HG02571 (cell line): Measurements from ENCODE around the gene GNB1L.
"Not testable (repeated sequence)": the region's sequence is repeated elsewhere in the genome, so short reads cannot be mapped to it uniquely, and the experiment has no call there.

Source experiments
- ATAC-seq: cut with Tn5 transposase; IDR thresholded peaks from one replicate; pipeline ENCODE4 v1.9.1; 2021; ENCODE audit warnings: mild to moderate bottlenecking, moderate library complexity; ENCODE audit not compliant: unreplicated experiment

Gene GNB1L

DNA sequence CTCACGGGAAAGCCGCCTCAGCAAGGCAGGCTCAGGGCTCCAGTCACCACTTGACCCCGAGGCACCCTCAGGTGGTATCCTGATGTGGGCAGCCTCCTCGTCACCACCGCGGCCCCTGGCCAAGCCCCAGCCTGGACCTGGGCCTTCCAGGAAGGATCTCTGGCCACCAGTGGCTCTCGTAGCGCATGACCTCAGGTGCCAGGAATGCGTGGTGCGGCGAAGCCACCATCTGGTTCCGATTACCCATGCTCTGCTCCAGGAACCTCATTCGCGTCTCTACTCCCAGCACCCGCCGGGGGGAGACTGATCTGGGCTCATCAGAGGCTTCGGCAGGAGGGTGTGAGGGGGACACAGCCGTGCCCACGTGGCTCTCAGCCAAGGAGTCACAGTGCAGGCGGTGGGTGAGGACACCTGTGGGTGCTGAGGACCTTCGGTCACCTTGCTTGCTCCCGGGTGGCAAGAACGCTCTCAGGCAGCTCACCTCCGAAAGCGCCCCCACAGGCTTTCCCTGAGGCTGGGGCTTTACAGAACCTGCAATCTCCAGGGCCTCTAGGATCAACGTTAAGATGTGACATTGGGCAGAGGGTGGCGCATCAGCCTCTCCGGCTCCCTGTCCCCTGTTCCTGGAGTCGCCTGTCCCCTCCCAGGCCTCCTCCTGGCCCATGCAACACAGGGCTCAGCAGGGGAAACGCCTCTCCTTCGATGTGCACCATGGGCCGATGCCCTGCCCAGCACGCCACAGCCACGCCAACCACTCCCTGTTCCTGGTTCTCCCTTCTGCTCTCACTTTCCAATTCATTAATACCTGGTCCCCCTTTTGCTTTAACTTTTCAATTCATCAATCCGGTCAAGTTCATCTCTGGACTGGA lies 55.1 kb downstream of the GNB1L start:
- ATAC-seq, result no peak

DNA sequence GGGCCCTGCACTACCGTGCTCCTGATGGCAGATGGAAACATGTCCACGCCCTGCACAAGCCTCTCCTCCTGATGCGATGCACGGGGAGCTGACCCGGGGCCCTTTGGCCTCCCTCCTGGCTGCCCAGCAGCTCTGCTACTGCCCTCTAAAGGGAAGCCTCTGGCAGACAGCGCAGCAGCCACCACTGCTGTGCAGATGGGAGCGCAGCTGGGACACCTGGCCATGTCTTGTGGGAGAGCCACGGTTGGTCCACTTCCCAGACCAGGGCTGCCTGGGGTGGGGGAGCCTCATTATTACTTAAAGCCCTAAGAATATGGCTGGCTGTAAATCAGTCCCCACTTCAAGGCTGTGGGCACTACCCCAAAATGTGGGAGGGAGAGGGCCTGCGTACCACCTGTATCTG lies 55.8 kb downstream of the GNB1L start:
- ATAC-seq, result no peak

- ATAC-seq, result no peak
Measured at GRCh38 chr22:19798003-19798665, 56.5 kb downstream of the GNB1L start.

- no peak for ATAC-seq
Measured at GRCh38 chr22:19797086-19798002, 57.3 kb downstream of the GNB1L start.

DNA sequence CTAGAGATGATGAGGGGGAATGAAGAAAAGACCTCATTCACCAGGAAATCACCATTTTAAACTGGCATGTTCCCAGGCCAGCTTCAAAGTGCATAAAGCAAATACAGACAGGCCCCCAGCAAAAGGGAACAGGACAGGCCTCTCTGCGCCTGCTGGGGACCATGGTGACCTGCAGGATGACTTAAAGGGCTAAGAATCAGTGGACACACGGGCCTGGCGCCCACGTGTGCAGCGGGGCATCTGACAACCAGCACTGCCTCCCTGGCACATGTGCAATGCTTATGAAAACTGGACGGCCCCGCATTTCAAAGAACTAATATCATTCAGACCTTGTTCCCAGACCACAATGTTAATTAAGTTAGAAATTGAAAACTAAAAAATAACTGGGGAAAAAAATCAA lies 58.5 kb downstream of the GNB1L start:
- no peak for ATAC-seq

GRCh38 chr22:19795617-19796008 lies 59.1 kb downstream of the GNB1L start:
- ATAC-seq, result no peak

GRCh38 chr22:19793661-19794310 lies 60.9 kb downstream of the GNB1L start:
- no peak for ATAC-seq

DNA sequence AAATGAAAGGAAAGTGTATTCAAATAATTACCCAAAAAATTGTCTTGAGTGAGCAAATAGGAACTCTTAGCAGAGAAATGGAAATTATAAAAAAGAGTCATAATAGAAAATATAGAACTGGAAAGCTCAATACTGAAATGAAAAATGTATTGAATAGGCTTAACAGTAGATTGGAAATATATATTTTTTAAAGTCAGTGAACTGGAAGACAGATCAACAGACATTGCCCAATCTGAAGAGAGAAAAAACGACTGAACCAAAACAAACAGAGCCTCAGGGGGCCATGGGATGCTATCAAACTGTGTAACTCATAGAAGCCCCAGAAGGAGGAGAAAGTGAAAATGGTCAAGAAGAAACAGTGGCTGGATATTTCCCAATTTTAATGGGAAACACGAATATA lies 61.5 kb downstream of the GNB1L start:
- ATAC-seq, result no peak

- ATAC-seq, result not testable (repeated sequence)
Measured at GRCh38 chr22:19792383-19792896, 62.2 kb downstream of the GNB1L start.

DNA sequence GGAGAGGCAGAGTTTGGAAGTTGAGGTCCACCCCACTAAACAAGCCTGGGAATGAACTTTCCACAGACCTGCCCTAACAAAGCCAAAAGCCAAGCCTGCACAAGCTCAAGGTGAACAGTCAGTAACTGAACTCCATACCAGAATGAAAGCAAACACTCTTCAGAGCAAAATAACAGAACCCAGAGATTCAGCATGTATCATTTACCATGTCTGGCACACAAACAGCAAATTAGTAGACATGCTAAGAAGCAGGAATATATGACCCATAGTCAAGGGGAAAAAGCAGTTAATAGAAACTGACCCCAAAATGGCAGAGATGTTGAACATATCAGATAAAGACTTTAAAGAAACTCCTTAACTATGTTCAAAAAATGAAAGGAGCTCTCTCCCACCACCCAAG lies 62.8 kb downstream of the GNB1L start:
- no peak for ATAC-seq

- no peak for ATAC-seq
Measured at GRCh38 chr22:19791243-19791642, 63.4 kb downstream of the GNB1L start.

DNA sequence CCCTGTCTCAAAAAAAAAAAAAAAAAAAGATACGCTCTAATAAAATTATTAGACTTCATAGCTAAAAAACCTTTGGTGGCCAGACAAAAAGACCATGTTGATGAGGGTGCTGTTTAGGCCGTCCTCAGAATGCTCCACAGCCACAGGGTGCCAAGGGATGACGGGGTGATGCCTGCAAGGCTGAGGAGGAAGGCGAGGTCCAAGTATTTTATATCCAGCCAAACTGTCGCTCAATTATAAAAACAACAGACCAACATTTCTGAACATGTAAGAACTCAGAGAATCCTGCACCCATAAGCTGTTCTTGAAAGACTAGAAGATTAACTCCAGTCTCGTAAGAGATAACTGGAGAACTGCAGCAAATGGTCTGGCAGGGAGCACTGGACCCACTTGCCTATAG lies 64.8 kb downstream of the GNB1L start:
- no peak for ATAC-seq

DNA sequence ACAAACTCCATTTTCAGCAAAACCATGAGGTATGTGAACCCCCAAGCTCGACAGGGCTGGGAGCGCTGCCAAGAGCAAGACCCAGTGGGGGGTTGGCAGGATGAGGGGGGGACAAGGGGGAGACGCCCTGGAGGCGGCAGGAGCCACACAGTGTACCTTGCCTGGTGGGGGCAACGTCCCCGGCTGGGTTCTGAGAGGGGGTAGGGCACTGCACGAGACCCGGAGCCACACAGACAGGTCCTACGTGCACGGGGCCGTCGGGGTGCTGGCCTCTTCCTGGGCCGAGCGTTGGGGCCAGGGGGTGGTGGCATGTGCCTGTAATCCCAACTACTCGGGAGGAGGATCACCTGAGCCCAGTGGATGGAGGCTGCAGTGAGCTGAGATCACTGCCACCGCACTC lies 65.3 kb downstream of the GNB1L start:
- ATAC-seq, result no peak

DNA sequence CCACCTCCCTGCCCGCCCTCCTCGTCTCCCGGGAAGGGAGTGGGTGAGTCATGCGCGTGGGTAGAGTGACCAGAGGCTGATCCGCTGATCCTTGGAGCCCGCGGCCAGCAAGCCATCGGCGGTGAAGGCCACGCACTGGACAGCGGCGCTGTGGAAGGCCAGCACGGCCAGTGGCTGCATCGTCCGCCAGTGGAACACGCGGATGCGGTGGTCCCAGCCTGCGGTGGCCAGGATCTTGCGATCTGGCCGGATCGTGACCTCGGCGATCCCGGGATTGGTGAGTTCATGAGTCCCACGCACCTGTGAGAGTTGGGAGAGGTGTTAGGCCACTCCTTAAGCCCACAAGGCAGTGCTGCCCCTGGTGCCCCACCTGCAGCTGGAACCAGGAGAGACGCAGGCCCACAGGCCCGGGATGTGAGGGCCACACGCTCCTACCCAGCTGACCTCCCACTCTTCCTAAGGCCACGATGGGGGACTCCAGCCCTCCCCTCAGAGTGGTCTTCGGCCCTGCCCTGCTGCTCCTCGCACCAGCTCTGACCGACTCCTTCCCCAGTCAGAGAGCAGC lies 65.9 kb downstream of the GNB1L start:
- ATAC-seq, result no peak

GRCh38 chr22:19787849-19788141 lies 66.9 kb downstream of the GNB1L start:
- no peak for ATAC-seq

DNA sequence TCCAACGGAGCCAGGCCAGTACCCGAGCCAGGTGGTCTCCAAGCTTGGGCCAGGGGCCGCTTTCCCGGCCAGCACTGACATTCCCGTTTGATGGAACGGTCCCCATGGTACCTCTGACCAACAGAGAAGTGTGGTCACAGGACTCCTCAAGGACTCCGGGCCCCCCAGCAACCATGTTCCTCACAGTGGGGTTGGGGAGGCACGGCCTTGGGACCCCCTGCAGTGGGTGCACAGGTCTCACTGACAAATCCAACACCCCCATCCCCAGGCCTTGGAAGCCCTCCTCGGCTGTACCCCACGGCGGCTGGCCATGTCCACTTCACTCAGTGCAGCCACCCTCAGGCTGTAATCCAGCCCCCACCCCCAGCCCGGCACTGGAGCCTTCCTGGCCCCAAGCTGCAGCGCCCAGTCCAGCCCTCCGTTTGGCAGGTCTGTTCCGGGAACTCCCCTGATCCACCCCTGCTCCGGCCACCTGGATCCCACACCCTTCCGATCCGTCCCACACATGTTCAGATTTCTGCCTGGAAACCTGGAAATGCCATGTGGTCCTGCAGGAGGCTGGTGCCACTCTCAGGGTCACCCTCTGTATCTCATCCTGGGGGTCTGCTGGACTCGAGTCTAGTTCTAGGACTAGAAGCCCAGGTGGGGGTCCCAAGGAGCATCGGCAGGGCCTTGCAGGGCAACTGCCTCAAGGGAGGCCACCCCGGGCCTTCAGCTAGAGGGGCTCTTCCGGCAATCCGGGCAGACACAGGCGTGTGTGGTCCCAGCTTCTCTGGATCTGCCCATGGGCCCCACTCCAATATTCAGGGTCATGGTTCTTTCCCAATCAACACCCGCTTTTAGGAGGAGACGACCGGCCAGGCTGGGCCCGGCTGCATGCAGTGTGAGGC lies 67.5 kb downstream of the GNB1L start:
- no peak for ATAC-seq

DNA sequence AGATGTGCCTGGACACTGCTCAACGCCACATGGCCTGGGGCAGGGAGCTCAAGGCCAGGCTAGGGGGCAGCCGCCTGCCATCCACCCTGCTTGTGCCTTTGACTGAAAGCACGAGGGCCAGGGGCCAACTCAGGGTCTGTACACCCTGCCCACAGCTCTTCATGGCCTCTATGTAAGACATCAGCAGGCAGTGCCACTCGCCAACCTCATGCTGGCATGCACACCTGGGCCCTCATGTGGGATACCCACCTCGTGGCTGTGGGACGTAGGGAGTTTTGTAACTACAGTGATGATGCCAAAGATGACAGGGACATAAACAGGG lies 68.4 kb downstream of the GNB1L start:
- no peak for ATAC-seq

GRCh38 chr22:19785461-19786263 lies 69.0 kb downstream of the GNB1L start:
- no peak for ATAC-seq
